H1 (cell line): ENCODE measurements around the gene ADCY2. TPM values are rescaled to one million over a fixed set of nuclear protein-coding genes. Genes with fewer than 3 reads are reported as not detected.

Experiments used
- BRCA1 ChIP-seq: IDR thresholded peaks from 2 replicates; pipeline ENCODE4 v1.6.1; 2012; ENCODE audit warnings: low read depth, low read length, improper control_type of control experiment
- FOSL1 ChIP-seq: IDR thresholded peaks from 2 replicates; pipeline ENCODE4 v1.6.1; 2011; ENCODE audit warnings: mild to moderate bottlenecking, low read depth, low read length, moderate library complexity; ENCODE audit not compliant: insufficient read depth
- GTF2F1 ChIP-seq: IDR thresholded peaks from 2 replicates; pipeline ENCODE4 v1.6.1; 2012; ENCODE audit warnings: low read depth, low read length, improper control_type of control experiment, borderline replicate concordance
- KDM5A ChIP-seq: fragments of 200-600 bp; IDR thresholded peaks from 2 replicates; pipeline ENCODE4 v1.7.1; 2012; ENCODE audit warnings: mild to moderate bottlenecking, low read length, inconsistent platforms, mixed read lengths
- POLR2A ChIP-seq, 2 experiments: IDR thresholded peaks; 1 replicate in 1 of 2; 2 replicates in 1 of 2; pipeline ENCODE4 v1.6.1; 2011; ENCODE audit warnings: low read depth in 2 of 2, low read length in 2 of 2, mild to moderate bottlenecking in 2 of 2; ENCODE audit errors: control extremely low read depth in 1 of 2
- RAD21 ChIP-seq, 2 experiments: IDR thresholded peaks in 1 of 2; conservative IDR thresholded peaks in 1 of 2; 2 replicates each; pipeline ENCODE4 v1.6.1; 2011; ENCODE audit warnings: low read depth in 2 of 2, low read length in 2 of 2, improper control_type of control experiment in 1 of 2, inconsistent platforms in 1 of 2, mild to moderate bottlenecking in 1 of 2, moderate library complexity in 1 of 2
- RXRA ChIP-seq: IDR thresholded peaks from 2 replicates; pipeline ENCODE4 v1.6.1; 2011; ENCODE audit warnings: low read depth, mild to moderate bottlenecking, low read length, moderate library complexity; ENCODE audit not compliant: insufficient read depth
- TEAD4 ChIP-seq: IDR thresholded peaks from 2 replicates; pipeline ENCODE4 v1.6.1; 2012; ENCODE audit warnings: low read depth, low read length, inconsistent platforms, mixed read lengths
- polyA plus RNA-seq, 7 experiments: library from polyadenylated mRNA; depleted of rRNA in 3 of 7; stranded (reverse) in 5 of 7; unstranded in 2 of 7; fragments of >200 nt in 5 of 7; fragments of 200-250 nt in 2 of 7; gene quantifications; 1 replicate in 5 of 7; 2 replicates in 1 of 7; 4 replicates in 1 of 7; pipeline versions ENCODE4 v1.2.1 to v1.2.3, GENCODE V29; 2011 to 2013; ENCODE audit warnings: missing spikeins in 2 of 7, mixed read lengths in 2 of 7
- total RNA-seq: library from RNA; stranded (reverse); fragmentation: NEBNext Ultra II Directional; extraction: Animal tissue kit (Norgen Biotek cat#: 25700); gene quantifications from 2 replicates; pipeline ENCODE4 v1.2.1, GENCODE V29; 2021
- TF ChIP-seq, protein P1 (sequence below): fragments of 300-600 bp; sonication (generic); IDR thresholded peaks from 2 replicates; pipeline ENCODE4 v1.7.1; 2012; ENCODE audit warnings: low read length, moderate library complexity, mild to moderate bottlenecking, inconsistent platforms; ENCODE audit not compliant: insufficient replicate concordance
- TF ChIP-seq, protein P2 (sequence below): IDR thresholded peaks from 2 replicates; pipeline ENCODE4 v1.6.1; 2012; ENCODE audit warnings: inconsistent platforms
- TF ChIP-seq, protein P3 (sequence below): IDR thresholded peaks from 2 replicates; pipeline ENCODE4 v1.6.1; 2011; ENCODE audit warnings: low read depth, mild to moderate bottlenecking, low read length; ENCODE audit not compliant: insufficient read depth

ADCY2 gene
- total and polyA plus RNA-seq, 2 of the 8 experiments (the other 6 are each of a cell fraction or from before 2014, with no cell fraction given), result 35.8 to 122 TPM

- TF ChIP-seq, protein P1, sequence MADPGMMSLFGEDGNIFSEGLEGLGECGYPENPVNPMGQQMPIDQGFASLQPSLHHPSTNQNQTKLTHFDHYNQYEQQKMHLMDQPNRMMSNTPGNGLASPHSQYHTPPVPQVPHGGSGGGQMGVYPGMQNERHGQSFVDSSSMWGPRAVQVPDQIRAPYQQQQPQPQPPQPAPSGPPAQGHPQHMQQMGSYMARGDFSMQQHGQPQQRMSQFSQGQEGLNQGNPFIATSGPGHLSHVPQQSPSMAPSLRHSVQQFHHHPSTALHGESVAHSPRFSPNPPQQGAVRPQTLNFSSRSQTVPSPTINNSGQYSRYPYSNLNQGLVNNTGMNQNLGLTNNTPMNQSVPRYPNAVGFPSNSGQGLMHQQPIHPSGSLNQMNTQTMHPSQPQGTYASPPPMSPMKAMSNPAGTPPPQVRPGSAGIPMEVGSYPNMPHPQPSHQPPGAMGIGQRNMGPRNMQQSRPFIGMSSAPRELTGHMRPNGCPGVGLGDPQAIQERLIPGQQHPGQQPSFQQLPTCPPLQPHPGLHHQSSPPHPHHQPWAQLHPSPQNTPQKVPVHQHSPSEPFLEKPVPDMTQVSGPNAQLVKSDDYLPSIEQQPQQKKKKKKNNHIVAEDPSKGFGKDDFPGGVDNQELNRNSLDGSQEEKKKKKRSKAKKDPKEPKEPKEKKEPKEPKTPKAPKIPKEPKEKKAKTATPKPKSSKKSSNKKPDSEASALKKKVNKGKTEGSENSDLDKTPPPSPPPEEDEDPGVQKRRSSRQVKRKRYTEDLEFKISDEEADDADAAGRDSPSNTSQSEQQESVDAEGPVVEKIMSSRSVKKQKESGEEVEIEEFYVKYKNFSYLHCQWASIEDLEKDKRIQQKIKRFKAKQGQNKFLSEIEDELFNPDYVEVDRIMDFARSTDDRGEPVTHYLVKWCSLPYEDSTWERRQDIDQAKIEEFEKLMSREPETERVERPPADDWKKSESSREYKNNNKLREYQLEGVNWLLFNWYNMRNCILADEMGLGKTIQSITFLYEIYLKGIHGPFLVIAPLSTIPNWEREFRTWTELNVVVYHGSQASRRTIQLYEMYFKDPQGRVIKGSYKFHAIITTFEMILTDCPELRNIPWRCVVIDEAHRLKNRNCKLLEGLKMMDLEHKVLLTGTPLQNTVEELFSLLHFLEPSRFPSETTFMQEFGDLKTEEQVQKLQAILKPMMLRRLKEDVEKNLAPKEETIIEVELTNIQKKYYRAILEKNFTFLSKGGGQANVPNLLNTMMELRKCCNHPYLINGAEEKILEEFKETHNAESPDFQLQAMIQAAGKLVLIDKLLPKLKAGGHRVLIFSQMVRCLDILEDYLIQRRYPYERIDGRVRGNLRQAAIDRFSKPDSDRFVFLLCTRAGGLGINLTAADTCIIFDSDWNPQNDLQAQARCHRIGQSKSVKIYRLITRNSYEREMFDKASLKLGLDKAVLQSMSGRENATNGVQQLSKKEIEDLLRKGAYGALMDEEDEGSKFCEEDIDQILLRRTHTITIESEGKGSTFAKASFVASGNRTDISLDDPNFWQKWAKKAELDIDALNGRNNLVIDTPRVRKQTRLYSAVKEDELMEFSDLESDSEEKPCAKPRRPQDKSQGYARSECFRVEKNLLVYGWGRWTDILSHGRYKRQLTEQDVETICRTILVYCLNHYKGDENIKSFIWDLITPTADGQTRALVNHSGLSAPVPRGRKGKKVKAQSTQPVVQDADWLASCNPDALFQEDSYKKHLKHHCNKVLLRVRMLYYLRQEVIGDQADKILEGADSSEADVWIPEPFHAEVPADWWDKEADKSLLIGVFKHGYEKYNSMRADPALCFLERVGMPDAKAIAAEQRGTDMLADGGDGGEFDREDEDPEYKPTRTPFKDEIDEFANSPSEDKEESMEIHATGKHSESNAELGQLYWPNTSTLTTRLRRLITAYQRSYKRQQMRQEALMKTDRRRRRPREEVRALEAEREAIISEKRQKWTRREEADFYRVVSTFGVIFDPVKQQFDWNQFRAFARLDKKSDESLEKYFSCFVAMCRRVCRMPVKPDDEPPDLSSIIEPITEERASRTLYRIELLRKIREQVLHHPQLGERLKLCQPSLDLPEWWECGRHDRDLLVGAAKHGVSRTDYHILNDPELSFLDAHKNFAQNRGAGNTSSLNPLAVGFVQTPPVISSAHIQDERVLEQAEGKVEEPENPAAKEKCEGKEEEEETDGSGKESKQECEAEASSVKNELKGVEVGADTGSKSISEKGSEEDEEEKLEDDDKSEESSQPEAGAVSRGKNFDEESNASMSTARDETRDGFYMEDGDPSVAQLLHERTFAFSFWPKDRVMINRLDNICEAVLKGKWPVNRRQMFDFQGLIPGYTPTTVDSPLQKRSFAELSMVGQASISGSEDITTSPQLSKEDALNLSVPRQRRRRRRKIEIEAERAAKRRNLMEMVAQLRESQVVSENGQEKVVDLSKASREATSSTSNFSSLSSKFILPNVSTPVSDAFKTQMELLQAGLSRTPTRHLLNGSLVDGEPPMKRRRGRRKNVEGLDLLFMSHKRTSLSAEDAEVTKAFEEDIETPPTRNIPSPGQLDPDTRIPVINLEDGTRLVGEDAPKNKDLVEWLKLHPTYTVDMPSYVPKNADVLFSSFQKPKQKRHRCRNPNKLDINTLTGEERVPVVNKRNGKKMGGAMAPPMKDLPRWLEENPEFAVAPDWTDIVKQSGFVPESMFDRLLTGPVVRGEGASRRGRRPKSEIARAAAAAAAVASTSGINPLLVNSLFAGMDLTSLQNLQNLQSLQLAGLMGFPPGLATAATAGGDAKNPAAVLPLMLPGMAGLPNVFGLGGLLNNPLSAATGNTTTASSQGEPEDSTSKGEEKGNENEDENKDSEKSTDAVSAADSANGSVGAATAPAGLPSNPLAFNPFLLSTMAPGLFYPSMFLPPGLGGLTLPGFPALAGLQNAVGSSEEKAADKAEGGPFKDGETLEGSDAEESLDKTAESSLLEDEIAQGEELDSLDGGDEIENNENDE, result no peak
- TF ChIP-seq BRCA1 (no peak), FOSL1 (no peak), POLR2A (IDR thresholded peaks at IDR 0.05; ENCODE audit: control extremely low read depth in 1 of 2, low read depth in 2 of 2, low read length in 2 of 2) (no peak), RXRA (no peak), TEAD4 (no peak), GTF2F1 (no peak), RAD21 (IDR thresholded peaks at IDR 0.05 in 1 of 2, conservative IDR thresholded peaks at IDR 0.05 in 1 of 2; ENCODE audit: low read depth in 2 of 2, low read length in 2 of 2) (no peak), KDM5A (no peak)
- TF ChIP-seq, protein P2, sequence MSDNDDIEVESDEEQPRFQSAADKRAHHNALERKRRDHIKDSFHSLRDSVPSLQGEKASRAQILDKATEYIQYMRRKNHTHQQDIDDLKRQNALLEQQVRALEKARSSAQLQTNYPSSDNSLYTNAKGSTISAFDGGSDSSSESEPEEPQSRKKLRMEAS, result no peak
- TF ChIP-seq, protein P3, sequence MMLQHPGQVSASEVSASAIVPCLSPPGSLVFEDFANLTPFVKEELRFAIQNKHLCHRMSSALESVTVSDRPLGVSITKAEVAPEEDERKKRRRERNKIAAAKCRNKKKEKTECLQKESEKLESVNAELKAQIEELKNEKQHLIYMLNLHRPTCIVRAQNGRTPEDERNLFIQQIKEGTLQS, result no peak
Measured at GRCh38 chr5:7676455-7676854, 280.5 kb downstream of the ADCY2 start (continued).
